NOMO-1 treated with dmso at 0.1 percent for 144 hours (cell line): ENCODE results near the gene SPP2.
A peak's percentile ranks its signal among the peaks of the same experiment; 100 is the strongest.

ENCODE experiments used
- DNase-seq: peaks from one replicate; lab custom pipeline; 2025; ENCODE audit not compliant: unreplicated experiment; lab: John Stamatoyannopoulos, UW

Gene SPP2

GRCh38 chr2:234091883-234092282 lies 41.4 kb downstream of the SPP2 start:
- no peak for DNase-seq

- DNase-seq: no peak
These were observed 41.8 kb downstream of the SPP2 start for GRCh38 chr2:234092344-234092743.

- no peak for DNase-seq
These were observed 44.8 kb downstream of the SPP2 start for GRCh38 chr2:234095301-234095700.

- no peak for DNase-seq
These were observed 45.7 kb downstream of the SPP2 start for GRCh38 chr2:234096164-234096563.

- no peak for DNase-seq
These were observed 48.2 kb downstream of the SPP2 start for GRCh38 chr2:234098681-234099080.

- DNase-seq: peak; percentile 47
These were observed 48.8 kb downstream of the SPP2 start for GRCh38 chr2:234099266-234099665.

- no peak for DNase-seq
These were observed 50.2 kb downstream of the SPP2 start for GRCh38 chr2:234100686-234101085.

GRCh38 chr2:234102112-234102511 lies 51.6 kb downstream of the SPP2 start:
- DNase-seq: no peak

GRCh38 chr2:234107861-234108260 lies 57.4 kb downstream of the SPP2 start:
- no peak for DNase-seq

GRCh38 chr2:234109321-234109720 lies 58.8 kb downstream of the SPP2 start:
- DNase-seq: no peak

GRCh38 chr2:234110219-234110618 lies 59.7 kb downstream of the SPP2 start:
- no peak for DNase-seq

- DNase-seq: no peak
These were observed 61.0 kb downstream of the SPP2 start for GRCh38 chr2:234111523-234111922.

- DNase-seq: no peak
These were observed 65.5 kb downstream of the SPP2 start for GRCh38 chr2:234116010-234116409.

GRCh38 chr2:234121999-234122398 lies 71.5 kb downstream of the SPP2 start:
- no peak for DNase-seq

- DNase-seq: no peak
These were observed 75.1 kb downstream of the SPP2 start for GRCh38 chr2:234125451-234126145.

GRCh38 chr2:234126146-234126470 lies 75.6 kb downstream of the SPP2 start:
- no peak for DNase-seq
